Tibial artery (tissue), 4 donors: ENCODE results near the gene PLA2R1.
"Not testable (repeated sequence)": the region's sequence is repeated elsewhere in the genome, so short reads cannot be mapped to it uniquely, and the experiment has no call there.

ENCODE experiments used
- DNase-seq, 2 donors: peaks; one replicate each; pipeline ENCODE4 v3.0.0-alpha.2; 2019
- H3K27ac ChIP-seq, 2 donors: fragments of 200-600 bp; sonication (generic) in 1 of 2; 1 replicate in 1 of 2; 2 replicates in 1 of 2; pipeline ENCODE4 v1.5.1; 2018 to 2019; ENCODE audit warnings: mild to moderate bottlenecking in 1 of 2
- H3K27me3 ChIP-seq, 2 donors: fragments of 200-600 bp; sonication (generic) in 1 of 2; one replicate each; pipeline versions ENCODE4 v1.5.1 to v1.6.0; 2016 to 2019
- H3K36me3 ChIP-seq, 3 donors: fragments of 200-600 bp; sonication (generic) in 2 of 3; one replicate each; pipeline ENCODE4 v1.5.1; 2016 to 2019; ENCODE audit warnings: mild to moderate bottlenecking in 2 of 3
- H3K4me1 ChIP-seq, 4 donors: fragments of 200-600 bp; sonication (generic) in 2 of 4; 1 replicate in 3 of 4; 2 replicates in 1 of 4; pipeline ENCODE4 v1.5.1; 2016 to 2019
- H3K4me3 ChIP-seq, 2 donors: fragments of 200-600 bp; sonication (generic) in 1 of 2; 1 replicate in 1 of 2; 2 replicates in 1 of 2; pipeline ENCODE4 v1.5.1; 2018 to 2019; ENCODE audit warnings: mild to moderate bottlenecking in 2 of 2
- H3K9me3 ChIP-seq, 3 donors: fragments of 200-600 bp; sonication (generic) in 1 of 3; one replicate each; pipeline ENCODE4 v1.5.1; 2016 to 2019
- intact Hi-C: fragments of 100-400 bp; cut with DNase I; formaldehyde crosslinking; loops from one replicate; pipeline ENCODE4 v1.15.0; 2023; ENCODE audit warnings: low total_unique reads
- TF ChIP-seq, protein P1 (sequence below), 2 experiments: fragments of 200-600 bp in 1 of 2; fragments of 450-650 bp in 1 of 2; IDR thresholded peaks; one replicate each; pipeline ENCODE4 v1.5.1; 2017 to 2019; ENCODE audit warnings: antibody characterized with exemption in 2 of 2, mild to moderate bottlenecking in 1 of 2, moderate library complexity in 1 of 2

PLA2R1 gene

DNA sequence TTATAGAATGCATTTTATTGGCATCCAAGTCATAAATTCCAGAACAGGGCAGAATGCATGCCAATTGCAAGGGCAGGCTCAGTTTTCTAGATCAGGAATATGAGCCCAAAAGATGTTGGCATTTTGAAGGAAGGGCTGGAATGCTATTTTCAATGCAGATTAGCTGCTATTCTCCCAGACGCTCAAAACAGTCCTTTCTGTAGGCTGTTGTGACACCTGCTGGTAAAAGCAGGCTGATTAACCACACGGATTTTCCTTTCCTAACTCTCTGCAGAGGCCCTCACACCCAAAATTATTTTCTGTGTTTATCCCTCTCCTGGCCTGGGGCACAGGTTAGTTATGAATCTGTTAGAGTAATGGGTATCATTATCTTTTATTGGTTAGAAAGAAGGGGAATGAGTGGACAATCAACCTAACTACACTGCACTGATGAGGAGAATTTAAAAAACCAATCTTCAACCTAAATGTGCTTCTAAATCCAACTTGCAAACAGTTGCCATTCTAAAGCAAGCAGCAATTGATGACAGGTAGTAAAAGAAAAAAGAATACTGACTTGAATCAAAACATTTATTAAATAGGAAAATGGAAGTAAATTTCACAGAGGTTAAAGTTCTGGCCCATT, 94.0 kb downstream of the PLA2R1 start:
- Histone ChIP-seq H3K9me3 (no peaks in the 10 kb centered on the region), H3K4me3 (no peak overlapping the region), H3K36me3 (peaks cover 22 to 31% (median 29%) of the 10 kb centered on the region in 3 donors), H3K27ac (no peak overlapping the region), H3K27me3 (no peaks in the 10 kb centered on the region), H3K4me1 (peaks cover 0 to 8% (median 0%) of the 10 kb centered on the region in 4 donors)
- TF ChIP-seq, protein P1, sequence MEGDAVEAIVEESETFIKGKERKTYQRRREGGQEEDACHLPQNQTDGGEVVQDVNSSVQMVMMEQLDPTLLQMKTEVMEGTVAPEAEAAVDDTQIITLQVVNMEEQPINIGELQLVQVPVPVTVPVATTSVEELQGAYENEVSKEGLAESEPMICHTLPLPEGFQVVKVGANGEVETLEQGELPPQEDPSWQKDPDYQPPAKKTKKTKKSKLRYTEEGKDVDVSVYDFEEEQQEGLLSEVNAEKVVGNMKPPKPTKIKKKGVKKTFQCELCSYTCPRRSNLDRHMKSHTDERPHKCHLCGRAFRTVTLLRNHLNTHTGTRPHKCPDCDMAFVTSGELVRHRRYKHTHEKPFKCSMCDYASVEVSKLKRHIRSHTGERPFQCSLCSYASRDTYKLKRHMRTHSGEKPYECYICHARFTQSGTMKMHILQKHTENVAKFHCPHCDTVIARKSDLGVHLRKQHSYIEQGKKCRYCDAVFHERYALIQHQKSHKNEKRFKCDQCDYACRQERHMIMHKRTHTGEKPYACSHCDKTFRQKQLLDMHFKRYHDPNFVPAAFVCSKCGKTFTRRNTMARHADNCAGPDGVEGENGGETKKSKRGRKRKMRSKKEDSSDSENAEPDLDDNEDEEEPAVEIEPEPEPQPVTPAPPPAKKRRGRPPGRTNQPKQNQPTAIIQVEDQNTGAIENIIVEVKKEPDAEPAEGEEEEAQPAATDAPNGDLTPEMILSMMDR (IDR thresholded peaks at IDR 0.05) = peak; percentile 49 to 60
- intact Hi-C loops = no loop called here
- DNase-seq = no peak

DNA sequence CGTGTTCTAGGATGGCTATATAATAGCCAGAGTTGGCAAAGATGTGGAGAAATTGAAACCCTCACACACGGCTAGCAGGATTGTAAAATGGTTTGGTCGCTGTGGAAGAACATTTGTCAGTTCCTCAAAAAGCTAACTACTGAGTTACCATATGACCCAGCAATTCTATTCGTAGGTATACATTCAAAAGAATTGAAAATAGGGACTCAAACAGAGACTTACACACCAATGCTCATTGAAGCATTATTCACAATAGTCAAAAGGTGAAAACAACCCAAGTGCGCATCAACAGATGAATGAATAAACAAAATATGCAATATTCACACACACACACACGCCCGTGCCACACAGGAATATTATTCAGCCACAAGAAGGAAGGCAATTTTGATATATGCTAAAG, 98.7 kb downstream of the PLA2R1 start:
- DNase-seq = no peak
- H3K27me3 ChIP-seq = no peaks in the 10 kb centered on the region
- intact Hi-C loops = no loop called here
- peaks cover 0 to 22% (median 6%) of the 10 kb centered on the region in 4 donors for H3K4me1 ChIP-seq
- no peak overlapping the region for H3K4me3 ChIP-seq
- H3K9me3 ChIP-seq = no peaks in the 10 kb centered on the region
- peaks cover 22 to 31% (median 29%) of the 10 kb centered on the region in 3 donors for H3K36me3 ChIP-seq
- no peak overlapping the region for H3K27ac ChIP-seq
- TF ChIP-seq, protein P1 (IDR thresholded peaks at IDR 0.05) = no peak

DNA sequence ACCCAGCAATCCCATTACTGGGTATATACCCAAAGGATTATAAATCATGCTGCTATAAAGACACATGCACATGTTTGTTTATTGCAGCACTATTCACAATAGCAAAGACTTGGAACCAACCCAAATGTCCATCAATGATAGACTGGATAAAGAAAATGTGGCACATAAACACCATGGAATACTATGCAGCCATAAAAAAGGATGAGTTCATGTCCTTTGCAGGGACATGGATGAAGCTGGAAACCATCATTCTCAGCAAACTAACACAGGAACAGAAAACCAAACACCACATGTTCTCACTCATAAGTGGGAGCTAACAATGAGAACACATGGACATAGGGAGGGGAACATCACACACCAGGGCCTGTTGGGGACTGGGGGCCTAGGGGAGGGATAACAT, 99.9 kb downstream of the PLA2R1 start:
- H3K4me1 ChIP-seq = peaks cover 0 to 13% (median 6%) of the 10 kb centered on the region in 4 donors
- DNase-seq, intact Hi-C loops: not testable (repeated sequence)

DNA sequence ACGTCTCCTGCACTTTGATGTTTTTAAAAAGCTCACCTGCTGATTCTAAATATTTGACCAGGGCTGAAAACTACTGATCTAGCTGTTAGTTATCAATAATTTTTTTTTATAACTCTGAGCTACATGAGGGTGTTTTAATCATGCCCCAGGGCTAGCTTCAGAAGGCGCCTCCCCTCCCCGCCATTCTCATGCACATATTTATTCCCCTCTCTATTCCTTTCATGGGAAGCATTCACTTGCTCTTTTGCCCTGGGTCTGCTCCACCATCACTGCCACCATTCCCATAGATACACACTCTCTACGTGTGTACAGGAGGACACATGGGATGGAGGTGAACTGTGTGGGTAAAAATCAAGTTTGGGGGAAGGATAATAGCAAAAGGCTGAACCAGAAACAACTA, 101.0 kb downstream of the PLA2R1 start:
- peaks cover 18 to 39% (median 36%) of the 10 kb centered on the region in 3 donors for H3K36me3 ChIP-seq
- no peaks in the 10 kb centered on the region for H3K9me3 ChIP-seq
- TF ChIP-seq, protein P1 (IDR thresholded peaks at IDR 0.05) = no peak
- H3K27ac ChIP-seq = no peak overlapping the region
- no peaks in the 10 kb centered on the region for H3K27me3 ChIP-seq
- H3K4me3 ChIP-seq = no peak overlapping the region
- H3K4me1 ChIP-seq = peaks cover 0 to 13% (median 6%) of the 10 kb centered on the region in 4 donors
- no peak for DNase-seq
- intact Hi-C loops = no loop called here

More for the DNA sequence above, 99.9 kb downstream of the PLA2R1 start:
- not testable (repeated sequence) for H3K4me3 ChIP-seq, H3K27me3 ChIP-seq, H3K9me3 ChIP-seq, H3K27ac ChIP-seq
- peaks cover 28 to 38% (median 34%) of the 10 kb centered on the region in 3 donors for H3K36me3 ChIP-seq

DNA sequence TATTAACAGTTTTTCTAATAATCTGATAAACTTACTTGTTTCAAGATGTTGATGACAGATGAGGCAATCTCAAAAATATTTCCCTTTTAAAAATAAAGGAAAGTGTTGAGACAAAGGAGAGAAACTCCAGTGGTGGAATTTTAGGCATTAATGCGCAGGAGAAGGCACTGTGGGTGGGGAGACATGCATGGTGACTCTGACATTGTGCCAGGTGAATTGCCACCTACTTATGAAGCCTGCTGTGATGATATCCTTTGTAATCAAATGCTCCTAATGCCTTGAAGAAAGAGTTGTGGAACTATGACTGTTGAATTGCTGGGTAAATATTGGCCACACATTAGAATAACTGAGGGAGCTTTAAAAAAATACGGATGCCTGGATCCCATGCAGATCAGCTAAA, 101.4 kb downstream of the PLA2R1 start:
- DNase-seq = no peak
- no peaks in the 10 kb centered on the region for H3K9me3 ChIP-seq
- intact Hi-C loops = no loop called here
- TF ChIP-seq, protein P1 (IDR thresholded peaks at IDR 0.05) = no peak
- H3K27me3 ChIP-seq = no peaks in the 10 kb centered on the region
- no peak overlapping the region for H3K27ac ChIP-seq
- H3K4me3 ChIP-seq = no peak overlapping the region
- peaks cover 0 to 13% (median 6%) of the 10 kb centered on the region in 4 donors for H3K4me1 ChIP-seq
- H3K36me3 ChIP-seq = peaks cover 16 to 39% (median 36%) of the 10 kb centered on the region in 3 donors

DNA sequence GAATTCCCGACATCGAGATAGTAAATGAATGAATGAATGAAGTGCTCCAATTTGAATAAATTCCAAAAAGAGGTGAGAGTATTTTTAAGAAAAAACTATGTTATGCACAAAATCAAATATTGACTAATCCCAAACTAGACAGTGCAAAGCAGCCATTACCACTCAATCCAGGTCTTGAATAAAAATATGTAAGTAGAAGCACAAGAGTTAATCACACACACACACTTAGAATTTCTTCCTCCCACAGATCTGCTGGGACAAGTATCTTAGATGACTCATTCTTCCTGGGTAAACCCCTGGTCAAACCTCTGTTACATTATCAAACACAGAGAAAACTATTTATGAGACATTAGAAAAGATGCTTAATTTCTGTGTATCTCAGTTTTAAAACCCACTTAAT, 102.0 kb downstream of the PLA2R1 start:
- intact Hi-C loops = no loop called here
- TF ChIP-seq, protein P1 (IDR thresholded peaks at IDR 0.05) = no peak
- Histone ChIP-seq H3K27me3 (no peaks in the 10 kb centered on the region), H3K36me3 (peaks cover 9 to 38% (median 35%) of the 10 kb centered on the region in 3 donors), H3K27ac (no peak overlapping the region), H3K4me3 (no peak overlapping the region), H3K4me1 (peaks cover 0 to 13% (median 6%) of the 10 kb centered on the region in 4 donors), H3K9me3 (no peaks in the 10 kb centered on the region)
- no peak for DNase-seq
